Duodenal mucosa (tissue), 2 donors: ENCODE measurements around the gene MAML3.

ENCODE experiments used
- H3K27ac ChIP-seq: one replicate; pipeline ENCODE4 v1.7.0; 2013; ENCODE audit warnings: low read depth, low read length
- H3K27me3 ChIP-seq, 2 donors: one replicate each; pipeline ENCODE4 v1.7.0; 2013; ENCODE audit warnings: low read length in 2 of 2, control low read depth in 1 of 2; ENCODE audit not compliant: insufficient read depth in 2 of 2, control insufficient read depth in 1 of 2
- H3K36me3 ChIP-seq, 2 donors: one replicate each; pipeline ENCODE4 v1.7.0; 2013; ENCODE audit warnings: low read length in 2 of 2, control low read depth in 1 of 2; ENCODE audit not compliant: insufficient read depth in 2 of 2, control insufficient read depth in 1 of 2
- H3K4me1 ChIP-seq, 2 donors: one replicate each; pipeline ENCODE4 v1.7.0; 2013; ENCODE audit warnings: low read length in 2 of 2, control low read depth in 1 of 2; ENCODE audit not compliant: insufficient read depth in 2 of 2, control insufficient read depth in 1 of 2
- H3K4me3 ChIP-seq, 2 donors: one replicate each; pipeline ENCODE4 v1.7.0; 2013; ENCODE audit warnings: low read length in 2 of 2, low read depth in 1 of 2
- H3K9ac ChIP-seq, 2 donors: one replicate each; pipeline ENCODE4 v1.7.0; 2013; ENCODE audit warnings: low read length in 2 of 2, low read depth in 1 of 2
- H3K9me3 ChIP-seq, 2 donors: one replicate each; pipeline ENCODE4 v1.7.0; 2013; ENCODE audit warnings: low read length in 2 of 2, control low read depth in 1 of 2; ENCODE audit not compliant: control insufficient read depth in 1 of 2

Gene MAML3

GRCh38 chr4:140000232-140000631, 153.8 kb downstream of the MAML3 start:
- Histone ChIP-seq H3K27me3 (no peaks in the 10 kb centered on the region), H3K9me3 (no peaks in the 10 kb centered on the region), H3K27ac (no peak overlapping the region), H3K9ac (no peak overlapping the region), H3K4me3 (no peak overlapping the region), H3K36me3 (no peaks in the 10 kb centered on the region), H3K4me1 (no peaks in the 10 kb centered on the region)

GRCh38 chr4:139988863-139989765, 164.9 kb downstream of the MAML3 start:
- no peak overlapping the region for H3K27ac ChIP-seq

GRCh38 chr4:139987502-139987850, 166.5 kb downstream of the MAML3 start:
- no peak overlapping the region for H3K4me3 ChIP-seq
- no peak overlapping the region for H3K9ac ChIP-seq
- no peaks in the 10 kb centered on the region for H3K9me3 ChIP-seq
- no peaks in the 10 kb centered on the region for H3K36me3 ChIP-seq
- no peaks in the 10 kb centered on the region for H3K27me3 ChIP-seq
- H3K4me1 ChIP-seq: no peaks in the 10 kb centered on the region
- no peak overlapping the region for H3K27ac ChIP-seq

More at GRCh38 chr4:139988863-139989765, 164.9 kb downstream of the MAML3 start:
- Histone ChIP-seq H3K4me1 (no peaks in the 10 kb centered on the region), H3K9me3 (no peaks in the 10 kb centered on the region), H3K36me3 (no peaks in the 10 kb centered on the region), H3K4me3 (no peak overlapping the region), H3K9ac (no peak overlapping the region), H3K27me3 (no peaks in the 10 kb centered on the region)

- H3K9me3 ChIP-seq: no peaks in the 10 kb centered on the region
- no peaks in the 10 kb centered on the region for H3K36me3 ChIP-seq
- no peak overlapping the region for H3K4me3 ChIP-seq
- no peak overlapping the region for H3K9ac ChIP-seq
- H3K27ac ChIP-seq: no peak overlapping the region
- no peaks in the 10 kb centered on the region for H3K4me1 ChIP-seq
- H3K27me3 ChIP-seq: no peaks in the 10 kb centered on the region
Observed at GRCh38 chr4:139986689-139987501, 167.1 kb downstream of the MAML3 start.

GRCh38 chr4:139986106-139986505, 167.9 kb downstream of the MAML3 start:
- Histone ChIP-seq H3K27me3 (no peaks in the 10 kb centered on the region), H3K36me3 (no peaks in the 10 kb centered on the region), H3K9ac (no peak overlapping the region), H3K27ac (no peak overlapping the region), H3K4me3 (no peak overlapping the region), H3K4me1 (no peaks in the 10 kb centered on the region), H3K9me3 (no peaks in the 10 kb centered on the region)

GRCh38 chr4:139985401-139985800, 168.6 kb downstream of the MAML3 start:
- Histone ChIP-seq H3K4me1 (no peaks in the 10 kb centered on the region), H3K27me3 (no peaks in the 10 kb centered on the region), H3K9me3 (no peaks in the 10 kb centered on the region), H3K4me3 (no peak overlapping the region), H3K36me3 (no peaks in the 10 kb centered on the region), H3K27ac (no peak overlapping the region), H3K9ac (no peak overlapping the region)

GRCh38 chr4:139984471-139984870, 169.5 kb downstream of the MAML3 start:
- H3K4me1 ChIP-seq: no peaks in the 10 kb centered on the region
- H3K36me3 ChIP-seq: no peaks in the 10 kb centered on the region
- no peak overlapping the region for H3K4me3 ChIP-seq
- H3K9ac ChIP-seq: no peak overlapping the region
- no peaks in the 10 kb centered on the region for H3K27me3 ChIP-seq
- peaks cover 0 to 6% of the 10 kb centered on the region in 2 donors for H3K9me3 ChIP-seq
- H3K27ac ChIP-seq: no peak overlapping the region

GRCh38 chr4:139978692-139979091, 175.3 kb downstream of the MAML3 start:
- Histone ChIP-seq H3K9ac (no peak overlapping the region), H3K4me3 (no peak overlapping the region), H3K4me1 (peaks cover 0 to 13% of the 10 kb centered on the region in 2 donors), H3K36me3 (no peaks in the 10 kb centered on the region), H3K9me3 (peaks cover 0 to 7% of the 10 kb centered on the region in 2 donors), H3K27ac (no peak overlapping the region), H3K27me3 (no peaks in the 10 kb centered on the region)

- H3K36me3 ChIP-seq: no peaks in the 10 kb centered on the region
- H3K4me3 ChIP-seq: no peak overlapping the region
- H3K4me1 ChIP-seq: peaks cover 0 to 13% of the 10 kb centered on the region in 2 donors
- no peaks in the 10 kb centered on the region for H3K27me3 ChIP-seq
- H3K9ac ChIP-seq: no peak overlapping the region
- H3K9me3 ChIP-seq: peaks cover 0 to 7% of the 10 kb centered on the region in 2 donors
- H3K27ac ChIP-seq: no peak overlapping the region
Observed at GRCh38 chr4:139977838-139978609, 176.0 kb downstream of the MAML3 start.
